Measurements from ENCODE around the gene KLHL40. TPM values are rescaled to one million over a fixed set of nuclear protein-coding genes. Genes with fewer than 3 reads are reported as not detected.

Gene KLHL40
- total RNA-seq, 1 experiment from 2014 or later, result not detected

DNA sequence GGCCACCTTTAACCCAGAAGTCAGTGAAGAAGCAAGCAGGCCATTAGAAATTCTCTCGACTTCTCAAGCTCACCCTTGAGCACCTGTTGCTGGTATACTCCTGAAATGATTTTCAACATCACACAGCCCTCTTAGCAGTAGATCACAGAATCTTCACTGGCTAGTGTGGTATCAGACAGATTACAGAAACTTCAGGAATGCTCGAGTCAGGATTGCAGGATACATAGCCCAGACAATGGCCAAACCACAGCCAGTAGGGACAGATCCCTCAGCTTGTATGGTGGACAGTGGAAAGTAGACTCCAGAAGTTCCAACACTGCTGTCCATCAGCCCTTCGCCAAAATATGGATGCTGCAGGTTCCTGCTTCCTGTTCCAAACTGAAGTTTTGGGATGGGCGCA, 4.5 kb upstream of the KLHL40 start:
- H4K5ac ChIP-seq (ENCODE audit: insufficient read length, low read depth, low read length), result no peak overlapping the region
- H3K79me1 ChIP-seq (ENCODE audit: insufficient read depth, low read depth, low read length, poor library complexity, severe bottlenecking), result no peaks in the 10 kb centered on the region
- H3K23ac ChIP-seq (ENCODE audit: insufficient read length, low read depth, low read length), result no peak overlapping the region
- no peaks in the 10 kb centered on the region for H3K23me2 ChIP-seq (ENCODE audit: insufficient read length, low read depth, low read length, poor library complexity, severe bottlenecking)
- H3K56ac ChIP-seq (ENCODE audit: insufficient read length, low read depth, low read length), result no peak overlapping the region
- TF ChIP-seq, protein P1, sequence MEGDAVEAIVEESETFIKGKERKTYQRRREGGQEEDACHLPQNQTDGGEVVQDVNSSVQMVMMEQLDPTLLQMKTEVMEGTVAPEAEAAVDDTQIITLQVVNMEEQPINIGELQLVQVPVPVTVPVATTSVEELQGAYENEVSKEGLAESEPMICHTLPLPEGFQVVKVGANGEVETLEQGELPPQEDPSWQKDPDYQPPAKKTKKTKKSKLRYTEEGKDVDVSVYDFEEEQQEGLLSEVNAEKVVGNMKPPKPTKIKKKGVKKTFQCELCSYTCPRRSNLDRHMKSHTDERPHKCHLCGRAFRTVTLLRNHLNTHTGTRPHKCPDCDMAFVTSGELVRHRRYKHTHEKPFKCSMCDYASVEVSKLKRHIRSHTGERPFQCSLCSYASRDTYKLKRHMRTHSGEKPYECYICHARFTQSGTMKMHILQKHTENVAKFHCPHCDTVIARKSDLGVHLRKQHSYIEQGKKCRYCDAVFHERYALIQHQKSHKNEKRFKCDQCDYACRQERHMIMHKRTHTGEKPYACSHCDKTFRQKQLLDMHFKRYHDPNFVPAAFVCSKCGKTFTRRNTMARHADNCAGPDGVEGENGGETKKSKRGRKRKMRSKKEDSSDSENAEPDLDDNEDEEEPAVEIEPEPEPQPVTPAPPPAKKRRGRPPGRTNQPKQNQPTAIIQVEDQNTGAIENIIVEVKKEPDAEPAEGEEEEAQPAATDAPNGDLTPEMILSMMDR (conservative IDR thresholded peaks at IDR 0.05), result no peak
- no CpG with 5 or more reads among the region's 4 CpGs for WGBS (ENCODE audit: extremely low coverage, insufficient read length, low lambda C conversion rate)
- H2BK12ac ChIP-seq (ENCODE audit: insufficient read length, low read depth, low read length), result no peak overlapping the region
- no peak overlapping the region for H3K14ac ChIP-seq (ENCODE audit: insufficient read depth, low read length)
- H3K4ac ChIP-seq (ENCODE audit: low read depth, low read length), result no peak overlapping the region
- Mint-ChIP-seq H3K27me3 (ENCODE audit: low read depth) (peaks cover under 1% of the 10 kb centered on the region; the same call in 1 of the 2 replicates), H3K36me3 (ENCODE audit: insufficient read depth in 1 of 3, low read depth in 3 of 3) (peaks cover 0 to 8% (median 0%) of the 10 kb centered on the region in 3 experiments; a peak in 1 of 7 replicates), H3K4me3 (no peak overlapping the region), H3K27ac (no peak overlapping the region), H3K9me3 (peaks cover 6 to 8% of the 10 kb centered on the region in 2 experiments), H3K4me1 (peaks cover 11 to 12% of the 10 kb centered on the region in 2 experiments)
- H2BK15ac ChIP-seq (ENCODE audit: low read depth, low read length), result no peak overlapping the region
- H3K9ac ChIP-seq (ENCODE audit: extremely low read depth, insufficient read length, low read length), result no peak overlapping the region
- no peak overlapping the region for H2BK20ac ChIP-seq (ENCODE audit: low read depth, low read length, poor library complexity, severe bottlenecking)
- no peak overlapping the region for H3K18ac ChIP-seq (ENCODE audit: insufficient read length, low read depth, low read length)
- no peak for DNase-seq
- H4K20me1 ChIP-seq (ENCODE audit: control insufficient read depth, insufficient read depth, insufficient read length), result no peaks in the 10 kb centered on the region
- H3K9me3 ChIP-seq (ENCODE audit: control insufficient read depth, low read depth, low read length), result peaks cover 5% of the 10 kb centered on the region
- H3K27ac ChIP-seq (ENCODE audit: insufficient read length, low read depth, low read length), result no peak overlapping the region
- H3T11ph ChIP-seq (ENCODE audit: low read length), result no peak overlapping the region
- H2AK5ac ChIP-seq (ENCODE audit: insufficient read length, low read length), result no peak overlapping the region
- H3K4me2 ChIP-seq (ENCODE audit: insufficient read depth, insufficient read length, low read length), result no peak overlapping the region
- H3K4me1 ChIP-seq (ENCODE audit: insufficient read depth, low read length), result no peaks in the 10 kb centered on the region
- no peak overlapping the region for H2AFZ ChIP-seq (ENCODE audit: low read length)
- no peak overlapping the region for H2BK120ac ChIP-seq (ENCODE audit: low read depth, low read length, poor library complexity, severe bottlenecking)
- H4K8ac ChIP-seq (replicated peaks; ENCODE audit: insufficient read length, low read depth, low read length), result no peak overlapping the region
- no peak overlapping the region for H4K91ac ChIP-seq (ENCODE audit: insufficient read length, low read depth, low read length)
- H3K79me2 ChIP-seq (ENCODE audit: insufficient read depth, low read length), result no peaks in the 10 kb centered on the region
- no peak overlapping the region for H2BK5ac ChIP-seq (ENCODE audit: insufficient read length, low read length)
- H3K27me3 ChIP-seq (ENCODE audit: insufficient read depth, low read length), result no peaks in the 10 kb centered on the region

All from H9 (cell line).